ENCODE measurements around the gene SECTM1. TPM values are rescaled to one million over a fixed set of nuclear protein-coding genes. Genes with fewer than 3 reads are reported as not detected.

Gene SECTM1
- total RNA-seq, 4 donors from 2014 or later, result 3.3 to 9.5 (median 5.6) TPM

DNA sequence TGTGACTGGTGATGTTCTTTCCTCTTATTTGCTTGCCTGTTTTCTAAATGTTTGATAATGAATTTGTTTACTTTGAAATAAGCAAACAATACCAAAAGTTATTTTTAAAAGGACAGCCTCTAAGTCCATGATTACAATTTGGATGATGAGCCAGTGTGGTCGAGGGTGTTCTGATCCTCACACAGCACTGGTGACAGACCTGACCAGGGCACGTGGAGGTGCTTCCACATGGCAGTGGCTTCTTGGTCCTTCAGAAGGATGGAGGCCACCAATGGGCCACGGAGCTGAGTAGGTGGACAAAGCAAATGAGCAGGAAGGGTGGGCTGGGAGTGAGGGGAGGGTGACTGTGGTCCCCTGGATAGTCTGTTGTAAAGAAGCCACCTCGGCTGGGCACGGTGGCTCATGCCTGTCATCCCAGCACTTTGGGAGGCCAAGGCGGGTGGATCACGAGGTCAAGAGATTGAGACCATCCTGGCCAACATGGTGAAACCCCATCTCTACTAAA is 21.3 kb upstream of the SECTM1 start:
- no peak overlapping the region for H3K27ac ChIP-seq
- in situ Hi-C loops (cut with MboI; ENCODE audit: low sequenced_read_pairs in 4 of 4), result loop anchor here (5.0 to 25.0 kb wide), 5 partner anchors 57 to 407 kb away; partner anchors contain the start of genes HEXD (in 1 of the 4), OGFOD3 (in 1 of the 4) and TBCD (in 1 of the 4)
- intact Hi-C loops (cut with DNase I; ENCODE audit: low total_unique reads), result no loop called here
- no peaks in the 10 kb centered on the region for H3K4me1 ChIP-seq
- TF ChIP-seq POLR2A (IDR thresholded peaks at IDR 0.05), result no peak
- TF ChIP-seq, protein P1, sequence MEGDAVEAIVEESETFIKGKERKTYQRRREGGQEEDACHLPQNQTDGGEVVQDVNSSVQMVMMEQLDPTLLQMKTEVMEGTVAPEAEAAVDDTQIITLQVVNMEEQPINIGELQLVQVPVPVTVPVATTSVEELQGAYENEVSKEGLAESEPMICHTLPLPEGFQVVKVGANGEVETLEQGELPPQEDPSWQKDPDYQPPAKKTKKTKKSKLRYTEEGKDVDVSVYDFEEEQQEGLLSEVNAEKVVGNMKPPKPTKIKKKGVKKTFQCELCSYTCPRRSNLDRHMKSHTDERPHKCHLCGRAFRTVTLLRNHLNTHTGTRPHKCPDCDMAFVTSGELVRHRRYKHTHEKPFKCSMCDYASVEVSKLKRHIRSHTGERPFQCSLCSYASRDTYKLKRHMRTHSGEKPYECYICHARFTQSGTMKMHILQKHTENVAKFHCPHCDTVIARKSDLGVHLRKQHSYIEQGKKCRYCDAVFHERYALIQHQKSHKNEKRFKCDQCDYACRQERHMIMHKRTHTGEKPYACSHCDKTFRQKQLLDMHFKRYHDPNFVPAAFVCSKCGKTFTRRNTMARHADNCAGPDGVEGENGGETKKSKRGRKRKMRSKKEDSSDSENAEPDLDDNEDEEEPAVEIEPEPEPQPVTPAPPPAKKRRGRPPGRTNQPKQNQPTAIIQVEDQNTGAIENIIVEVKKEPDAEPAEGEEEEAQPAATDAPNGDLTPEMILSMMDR (IDR thresholded peaks at IDR 0.05 in 4 of 5, conservative IDR thresholded peaks at IDR 0.05 in 1 of 5), result no peak
- ATAC-seq, result no peak
- H3K9me3 ChIP-seq, result no peaks in the 10 kb centered on the region
- H3K4me3 ChIP-seq, result no peak overlapping the region
- H3K36me3 ChIP-seq, result no peaks in the 10 kb centered on the region
- DNase-seq, result no peak
- peaks cover 10 to 30% (median 18%) of the 10 kb centered on the region in 3 donors for H3K27me3 ChIP-seq

DNA sequence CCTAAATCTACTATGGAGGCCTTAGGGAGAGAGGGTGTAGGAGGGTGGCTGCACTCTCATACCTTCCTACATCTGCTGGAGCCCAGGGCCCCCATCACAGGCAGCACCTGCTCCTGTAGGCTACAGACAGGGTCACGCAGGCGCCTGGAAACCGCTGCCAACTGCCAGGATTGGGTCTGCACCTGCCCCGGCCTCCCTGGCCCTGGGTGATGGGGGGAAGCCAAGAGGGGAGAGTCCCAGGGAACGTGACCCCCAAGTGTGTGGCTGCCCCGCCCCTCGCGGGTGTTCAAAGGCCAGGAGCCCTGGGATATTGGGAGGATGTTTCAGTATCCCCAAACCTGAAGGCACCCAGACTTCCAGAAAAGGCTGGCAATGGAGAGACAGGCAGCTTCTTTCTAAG is 19.9 kb upstream of the SECTM1 start:
- Histone ChIP-seq H3K27me3 (peaks cover 10 to 23% (median 18%) of the 10 kb centered on the region in 3 donors), H3K4me3 (no peak overlapping the region), H3K4me1 (no peaks in the 10 kb centered on the region), H3K27ac (no peak overlapping the region), H3K36me3 (no peaks in the 10 kb centered on the region), H3K9me3 (no peaks in the 10 kb centered on the region)
- in situ Hi-C loops (cut with MboI; ENCODE audit: low sequenced_read_pairs in 4 of 4), result loop anchor here (5.0 to 25.0 kb wide), 5 partner anchors 59 to 409 kb away; partner anchors contain the start of genes HEXD (in 1 of the 4), OGFOD3 (in 1 of the 4) and TBCD (in 1 of the 4)
- TF ChIP-seq, protein P1 (IDR thresholded peaks at IDR 0.05 in 4 of 5, conservative IDR thresholded peaks at IDR 0.05 in 1 of 5), result no peak
- TF ChIP-seq POLR2A (IDR thresholded peaks at IDR 0.05), result no peak
- intact Hi-C loops (cut with DNase I; ENCODE audit: low total_unique reads), result no loop called here
- ATAC-seq (no peak), DNase-seq (no peak)

DNA sequence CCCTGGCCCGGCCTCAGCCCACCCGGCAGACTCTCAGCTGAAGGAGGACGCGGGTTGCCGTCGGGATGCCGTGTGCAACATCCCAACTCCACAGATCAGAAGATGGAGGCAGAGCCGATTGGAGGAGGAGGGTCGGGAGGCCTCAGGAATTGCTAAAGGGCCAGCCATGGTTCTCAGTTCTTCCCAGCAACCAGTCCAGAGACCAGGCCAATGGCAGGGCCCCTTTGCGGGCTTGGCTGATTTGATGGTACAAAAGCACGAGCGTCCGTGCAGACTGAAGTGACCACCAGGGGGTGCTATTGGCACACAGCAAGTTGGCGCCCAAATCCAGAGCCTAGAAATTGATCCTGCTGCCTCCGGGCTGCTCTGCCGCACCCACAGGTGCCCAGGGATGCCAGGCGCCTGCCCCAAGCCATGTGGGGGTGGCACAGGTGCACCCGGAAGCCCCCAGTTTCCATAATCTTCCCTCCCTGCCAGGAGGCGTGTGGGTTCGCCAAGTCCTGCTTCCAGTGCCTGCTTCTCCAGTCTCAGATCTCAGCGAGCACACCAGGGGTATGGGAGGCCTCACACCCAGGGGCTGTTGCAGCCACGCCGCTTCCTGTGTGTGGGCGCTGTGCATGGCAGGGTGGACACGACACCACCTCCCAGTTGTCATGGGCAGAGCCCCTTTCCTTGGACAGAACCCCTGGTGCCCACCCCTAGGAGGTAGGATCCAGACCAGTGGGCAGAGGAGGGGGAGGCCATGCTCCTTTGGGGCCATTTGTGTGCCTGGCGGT is 18.3 kb upstream of the SECTM1 start:
- intact Hi-C loops (cut with DNase I; ENCODE audit: low total_unique reads), result loop anchor here (1.0 to 2.0 kb wide), 2 partner anchors 62 to 201 kb away; no protein-coding TSS in a partner anchor
- Histone ChIP-seq H3K36me3 (no peaks in the 10 kb centered on the region), H3K4me3 (no peak overlapping the region), H3K4me1 (no peaks in the 10 kb centered on the region), H3K9me3 (no peaks in the 10 kb centered on the region), H3K27me3 (peaks cover 8 to 21% (median 13%) of the 10 kb centered on the region in 3 donors), H3K27ac (no peak overlapping the region)
- in situ Hi-C loops (cut with MboI; ENCODE audit: low sequenced_read_pairs in 4 of 4), result loop anchor here (5.0 to 25.0 kb wide), 5 partner anchors 60 to 410 kb away; partner anchors contain the start of genes HEXD (in 1 of the 4), OGFOD3 (in 1 of the 4) and TBCD (in 1 of the 4)
- TF ChIP-seq, protein P1 (IDR thresholded peaks at IDR 0.05 in 4 of 5, conservative IDR thresholded peaks at IDR 0.05 in 1 of 5), result peak; percentile 89 to 98 (median 97)
- no peak for TF ChIP-seq POLR2A (IDR thresholded peaks at IDR 0.05)
- peak; percentile 74 to 88 for ATAC-seq
- peak; percentile 62 to 72 for DNase-seq

DNA sequence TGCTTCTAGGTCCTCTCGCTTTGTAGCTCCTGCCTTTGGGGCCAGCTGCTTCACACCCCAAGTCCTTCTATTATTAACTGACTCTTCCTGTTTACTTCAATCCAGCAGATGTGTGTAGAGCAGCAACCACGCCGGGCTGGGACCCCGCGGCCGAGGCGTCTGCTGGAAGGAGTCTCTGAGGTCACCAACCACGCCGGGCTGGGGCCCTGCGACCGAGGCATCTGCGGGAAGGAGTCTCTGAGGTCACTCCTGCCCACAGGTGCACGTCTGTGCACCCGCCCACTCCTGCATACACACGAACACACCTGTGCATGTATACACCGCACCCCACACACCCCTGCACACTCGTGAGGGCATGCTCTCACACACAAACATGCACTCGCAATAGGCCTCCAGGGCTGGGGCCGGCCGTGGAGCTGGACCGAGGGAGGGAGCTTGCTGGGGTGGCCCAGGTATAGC is 17.7 kb upstream of the SECTM1 start:
- intact Hi-C loops (cut with DNase I; ENCODE audit: low total_unique reads) (loop anchor here (2.0 kb wide), 1 partner anchor 202 kb away; no protein-coding TSS in a partner anchor), in situ Hi-C loops (cut with MboI; ENCODE audit: low sequenced_read_pairs in 4 of 4) (loop anchor here (5.0 to 25.0 kb wide), 5 partner anchors 61 to 411 kb away; partner anchors contain the start of genes HEXD (in 1 of the 4), OGFOD3 (in 1 of the 4) and TBCD (in 1 of the 4))
- no peak overlapping the region for H3K27ac ChIP-seq
- H3K4me3 ChIP-seq, result no peak overlapping the region
- H3K36me3 ChIP-seq, result no peaks in the 10 kb centered on the region
- no peaks in the 10 kb centered on the region for H3K9me3 ChIP-seq
- peak in 1 of 2 donors; percentile 4 for ATAC-seq
- peaks cover 2 to 15% (median 7%) of the 10 kb centered on the region in 3 donors for H3K27me3 ChIP-seq
- TF ChIP-seq POLR2A (IDR thresholded peaks at IDR 0.05), result no peak
- TF ChIP-seq, protein P1 (IDR thresholded peaks at IDR 0.05 in 4 of 5, conservative IDR thresholded peaks at IDR 0.05 in 1 of 5), result no peak
- no peaks in the 10 kb centered on the region for H3K4me1 ChIP-seq
- DNase-seq, result no peak

Data from gastrocnemius medialis (tissue), 4 donors.